ENCODE results near the gene PPRC1. TPM values are rescaled to one million over a fixed set of nuclear protein-coding genes. Genes with fewer than 3 reads are reported as not detected.

Gene PPRC1
- total RNA-seq, 1 donor from 2014 or later: 70.4 TPM

DNA sequence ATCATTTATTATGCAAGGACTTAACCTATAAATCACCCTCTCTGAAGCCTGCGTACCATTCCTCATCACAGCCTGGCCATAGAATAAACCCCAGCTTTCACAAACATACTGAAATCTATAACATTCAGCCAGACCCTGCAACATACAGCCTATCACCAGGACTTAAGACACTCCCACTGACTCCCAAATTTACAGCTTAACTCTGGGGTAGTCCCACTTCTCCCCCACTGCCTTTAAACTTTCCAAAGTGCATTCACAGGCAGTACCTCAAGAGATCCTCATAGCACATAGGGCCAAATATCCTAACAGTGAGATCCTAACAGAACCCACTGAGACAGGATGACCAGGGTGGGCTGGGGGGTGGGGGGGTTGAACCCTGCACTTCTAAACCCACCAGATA, 16.2 kb upstream of the PPRC1 start:
- intact Hi-C loops (cut with micrococcal nuclease): loop anchor here (5.0 kb wide), 3 partner anchors 49 to 386 kb away; partner anchors contain the start of genes ACTR1A, HPS6 and SUFU

GRCh38 chr10:102117391-102118159, 15.3 kb upstream of the PPRC1 start:
- intact Hi-C loops (cut with micrococcal nuclease): loop anchor here (5.0 kb wide), 3 partner anchors 50 to 385 kb away; partner anchors contain the start of genes ACTR1A, HPS6 and SUFU

DNA sequence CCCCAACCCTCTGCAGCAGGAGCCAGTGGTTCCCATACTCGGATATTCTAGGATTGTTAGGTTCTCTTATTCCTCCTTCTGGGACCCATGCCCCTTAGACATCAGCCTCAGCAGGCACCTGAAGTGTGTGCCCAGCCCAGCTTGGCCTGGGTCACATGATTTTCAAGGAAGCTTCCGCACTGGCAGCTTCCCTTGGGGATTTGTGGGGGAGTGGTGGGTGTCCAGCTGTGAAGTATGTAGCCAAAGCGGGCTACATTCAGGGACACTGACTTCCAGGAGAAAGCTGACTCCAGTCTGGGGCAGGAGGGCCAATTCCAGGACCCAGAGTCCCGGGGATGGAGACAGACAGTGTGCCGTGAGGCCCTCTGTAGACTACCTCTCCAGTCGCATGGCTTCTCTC, 14.0 kb upstream of the PPRC1 start:
- intact Hi-C loops (cut with micrococcal nuclease): loop anchor here (5.0 kb wide), 3 partner anchors 52 to 383 kb away; partner anchors contain the start of genes ACTR1A, HPS6 and SUFU

DNA sequence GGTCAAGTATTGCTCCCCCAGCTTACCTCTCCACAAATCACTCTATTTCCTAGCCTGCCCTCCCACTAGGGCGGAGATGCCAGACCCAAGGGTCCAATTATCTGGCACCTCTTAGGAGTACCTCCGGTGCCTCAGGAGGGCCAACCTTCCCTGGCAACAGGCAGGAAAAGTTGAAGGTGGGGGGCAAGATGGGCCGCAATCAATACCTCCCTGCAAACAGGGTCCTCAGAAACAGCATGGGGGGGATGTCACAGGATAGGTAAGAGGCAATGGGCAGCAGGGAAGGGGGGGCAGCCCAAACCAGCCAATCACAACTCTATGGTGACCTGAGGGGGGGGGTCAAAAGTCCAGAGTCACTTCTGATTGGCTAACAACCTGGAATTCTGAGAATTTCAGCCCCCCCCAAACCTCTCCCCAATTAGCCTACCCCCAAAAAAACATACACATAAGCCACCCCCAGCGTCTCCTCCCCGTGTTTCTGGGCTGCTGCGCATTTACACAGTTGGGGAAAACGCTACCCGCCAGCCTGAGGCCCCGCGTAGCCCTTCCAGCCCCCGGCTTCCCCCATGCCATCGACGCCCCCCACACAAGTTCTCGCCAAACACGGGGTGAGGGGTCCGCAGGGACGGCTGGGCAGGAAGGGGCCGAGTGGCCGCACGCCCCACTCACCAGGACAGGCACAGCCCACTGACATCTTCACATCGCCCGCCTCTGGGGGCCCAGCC, 13.3 kb upstream of the PPRC1 start:
- intact Hi-C loops (cut with micrococcal nuclease): loop anchor here (1.0 to 5.0 kb wide), 5 partner anchors 13 to 383 kb away; partner anchors contain the start of genes ACTR1A, HPS6, NOLC1 and SUFU

DNA sequence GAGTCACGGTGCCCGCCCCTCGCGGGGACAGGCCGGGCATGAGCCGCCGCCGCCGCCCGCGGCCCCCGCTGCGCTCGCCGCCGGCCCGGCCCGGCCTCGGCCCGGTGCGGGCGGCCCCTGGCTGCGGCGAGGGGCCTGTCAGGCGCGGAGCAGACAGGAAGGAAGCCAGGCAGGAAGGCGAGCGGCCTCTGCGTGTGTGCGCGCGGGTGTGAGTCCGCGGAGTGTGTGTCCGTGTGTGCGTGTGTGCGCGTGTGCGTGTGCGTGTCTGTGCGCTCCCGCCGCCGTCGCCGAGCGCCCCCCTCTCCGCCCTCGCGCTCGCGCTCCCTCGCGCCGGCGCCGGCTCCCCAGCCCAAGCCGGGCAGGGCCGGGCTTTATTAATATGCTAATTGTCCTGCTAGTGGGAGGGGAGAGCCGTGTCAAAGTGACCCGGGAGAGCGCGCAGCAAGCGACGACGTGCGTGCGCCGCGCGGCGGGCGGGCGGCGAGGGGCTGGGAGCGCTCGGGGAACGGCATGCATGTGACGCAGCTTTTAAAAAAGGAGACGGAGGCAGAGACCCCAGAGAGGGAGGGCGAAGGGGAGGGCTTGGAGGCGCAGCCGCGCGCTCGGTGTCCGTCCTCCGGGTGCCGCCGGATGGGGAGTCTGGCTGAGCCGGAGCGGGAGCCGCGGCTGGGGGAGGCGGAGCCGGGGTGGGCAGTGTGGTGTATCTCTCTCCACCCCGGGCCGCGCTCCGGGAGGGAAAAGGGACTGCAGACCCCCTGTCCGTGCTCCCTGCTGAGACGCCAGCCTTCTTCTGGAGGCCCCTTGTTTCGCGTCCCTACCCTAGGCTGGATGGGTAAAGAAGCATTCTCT, 12.5 kb upstream of the PPRC1 start, which contains the start of gene LDB1:
Gene LDB1, minus strand, starts transcription at position 227 of the 849 bp plus-strand sequence. CDS start 258 bp downstream, outside the sequence.
- intact Hi-C loops (cut with micrococcal nuclease): loop anchor here (1.0 kb wide), 2 partner anchors 12 to 32 kb away; partner anchors contain the start of gene NOLC1

DNA sequence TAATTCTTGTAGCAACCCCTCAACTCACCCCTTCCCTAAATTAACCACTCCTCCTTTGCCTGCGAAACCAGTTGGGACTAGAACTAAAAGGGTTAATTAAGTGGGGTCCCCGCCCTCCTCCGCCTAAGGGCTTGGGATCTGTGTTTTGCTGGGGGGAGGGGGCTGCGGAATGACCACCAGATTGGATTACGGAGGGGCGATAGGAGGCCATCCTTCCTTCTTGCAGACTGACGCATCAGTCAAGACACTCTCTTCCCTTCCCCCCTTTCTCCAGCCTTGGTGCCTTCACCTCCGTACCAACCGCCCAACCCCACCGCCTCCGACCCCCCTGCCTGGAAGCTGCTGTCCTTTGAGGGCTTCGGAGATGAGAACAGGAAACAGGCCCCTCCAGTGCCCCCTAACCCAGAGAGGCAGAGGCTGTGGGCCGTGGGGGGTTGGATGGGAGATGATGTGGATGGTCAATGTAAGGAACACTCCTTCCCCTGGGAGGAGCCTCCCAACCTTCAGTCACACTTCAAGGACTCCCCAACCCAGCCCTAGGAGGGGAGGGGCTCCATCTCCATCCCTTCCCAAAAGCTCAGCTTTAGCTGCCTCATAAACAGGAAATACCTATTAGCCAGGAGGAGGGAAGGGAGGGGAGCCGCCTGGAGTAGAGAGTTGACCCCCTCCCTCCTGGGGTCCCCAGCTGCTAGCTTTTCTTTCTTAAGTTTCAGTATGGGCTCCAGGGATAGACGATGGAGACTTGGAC, 11.7 kb upstream of the PPRC1 start:
- intact Hi-C loops (cut with micrococcal nuclease): loop anchor here (1.0 kb wide), 2 partner anchors 11 to 31 kb away; partner anchors contain the start of gene NOLC1

- intact Hi-C loops (cut with micrococcal nuclease): no loop called here
Measured at GRCh38 chr10:102121739-102122372, 11.0 kb upstream of the PPRC1 start.

GRCh38 chr10:102122450-102122849, 10.4 kb upstream of the PPRC1 start:
- intact Hi-C loops (cut with micrococcal nuclease): no loop called here

DNA sequence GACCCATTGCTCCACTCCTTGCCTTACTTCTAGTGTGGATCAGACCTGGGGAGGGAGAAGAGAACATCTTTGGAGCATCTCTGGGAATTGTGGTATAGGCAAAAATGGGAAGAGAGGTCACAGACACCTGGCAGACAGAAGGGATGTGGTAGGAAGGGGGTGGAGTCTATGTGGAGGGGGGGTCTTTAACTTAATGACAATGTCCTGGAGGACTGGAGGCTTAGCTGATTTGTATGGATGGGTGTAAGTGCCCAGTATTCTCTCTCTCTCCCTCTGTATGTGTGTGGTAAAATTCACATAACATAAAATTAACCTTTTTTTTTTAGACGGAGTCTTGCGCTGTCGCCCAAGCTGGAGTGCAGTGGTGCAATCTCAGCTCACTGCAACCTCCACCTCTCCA, 9.6 kb upstream of the PPRC1 start:
- intact Hi-C loops (cut with micrococcal nuclease): no loop called here

DNA sequence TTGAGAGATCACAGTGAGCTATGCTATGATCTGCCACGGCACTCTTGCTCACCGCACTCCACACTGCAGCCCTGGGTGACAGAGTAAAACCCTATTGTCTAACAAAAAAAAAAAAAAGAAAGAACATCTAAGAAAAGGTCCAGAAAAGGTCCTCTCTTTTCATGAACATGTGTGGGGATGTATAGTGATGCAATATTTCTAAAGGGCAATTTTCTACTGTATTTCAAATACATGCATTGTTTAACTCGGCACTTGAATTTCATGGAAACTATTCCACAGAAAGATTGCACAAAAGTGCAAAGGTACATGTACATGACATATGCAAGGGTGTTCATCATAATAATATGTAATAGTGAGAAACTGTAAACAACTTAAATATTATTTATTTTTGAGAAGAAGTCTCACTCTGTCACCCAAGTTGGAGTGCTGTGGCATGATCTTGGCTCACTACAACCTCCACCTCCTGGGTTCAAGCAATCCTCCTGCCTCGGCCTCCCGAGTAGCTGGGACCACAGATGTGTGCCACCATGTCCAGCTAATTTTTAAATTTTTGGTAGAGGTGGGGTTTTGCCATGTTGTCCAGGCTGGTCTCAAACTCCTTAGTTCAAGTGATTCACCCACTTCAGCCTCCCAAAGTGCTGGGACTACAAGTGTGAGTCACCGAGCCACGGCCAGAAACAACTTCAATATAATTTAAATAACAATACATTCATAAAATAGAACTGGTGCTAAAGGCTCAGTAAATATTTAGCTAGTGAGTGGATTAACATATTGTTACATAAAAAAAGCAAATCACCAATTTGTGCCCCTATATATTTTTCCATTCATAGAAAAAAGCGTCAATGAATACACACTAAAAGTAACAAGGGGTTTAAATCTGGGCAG, 1.3 kb upstream of the PPRC1 start:
- intact Hi-C loops (cut with micrococcal nuclease): loop anchor here (1.0 to 5.0 kb wide), 10 partner anchors 11 to 1061 kb away; partner anchors contain the start of genes ACTR1A, FBXL15, GBF1 and LDB1

GRCh38 chr10:102132193-102132562, 662 bp upstream of the PPRC1 start:
- intact Hi-C loops (cut with micrococcal nuclease): loop anchor here (1.0 to 5.0 kb wide), 10 partner anchors 12 to 1060 kb away; partner anchors contain the start of genes ACTR1A, FBXL15, GBF1 and LDB1

- intact Hi-C loops (cut with micrococcal nuclease): loop anchor here (2.0 to 5.0 kb wide), 3 partner anchors 289 to 1059 kb away; partner anchors contain the start of genes FBXL15 and NT5C2
Measured at GRCh38 chr10:102133373-102134195, 744 bp downstream of the PPRC1 start.

GRCh38 chr10:102134416-102134815, 1.6 kb downstream of the PPRC1 start:
- intact Hi-C loops (cut with micrococcal nuclease): loop anchor here (5.0 kb wide), 2 partner anchors 288 to 1058 kb away; partner anchors contain the start of genes FBXL15 and NT5C2

DNA sequence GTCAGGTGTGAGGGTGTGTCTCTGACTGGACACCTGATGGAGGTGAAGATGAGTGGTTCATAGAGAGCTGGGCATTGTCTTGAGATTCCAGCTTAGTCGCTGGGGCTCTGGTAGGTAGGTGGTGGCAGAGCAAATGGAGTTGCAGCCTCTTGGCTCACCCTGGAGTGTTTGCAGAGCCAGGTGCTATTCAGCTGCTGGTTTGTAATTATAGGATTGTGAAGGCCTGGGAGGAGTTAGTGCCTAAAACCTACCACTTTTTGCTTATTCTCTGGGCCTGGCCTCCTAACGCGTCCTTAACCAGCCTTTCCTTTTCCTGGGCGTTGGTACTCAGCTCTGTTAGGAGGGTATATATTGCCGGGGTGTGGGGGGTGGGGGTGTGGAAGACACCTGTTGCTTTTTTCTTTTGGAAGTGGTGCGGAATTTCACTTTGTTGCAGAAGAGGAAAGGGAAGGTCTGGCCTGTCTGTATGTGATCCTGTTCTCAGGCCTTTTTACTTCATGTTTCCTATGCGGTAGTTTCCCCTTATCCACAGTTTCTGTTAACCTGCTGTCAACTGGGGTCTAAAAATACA, 3.2 kb downstream of the PPRC1 start:
- intact Hi-C loops (cut with micrococcal nuclease): no loop called here

DNA sequence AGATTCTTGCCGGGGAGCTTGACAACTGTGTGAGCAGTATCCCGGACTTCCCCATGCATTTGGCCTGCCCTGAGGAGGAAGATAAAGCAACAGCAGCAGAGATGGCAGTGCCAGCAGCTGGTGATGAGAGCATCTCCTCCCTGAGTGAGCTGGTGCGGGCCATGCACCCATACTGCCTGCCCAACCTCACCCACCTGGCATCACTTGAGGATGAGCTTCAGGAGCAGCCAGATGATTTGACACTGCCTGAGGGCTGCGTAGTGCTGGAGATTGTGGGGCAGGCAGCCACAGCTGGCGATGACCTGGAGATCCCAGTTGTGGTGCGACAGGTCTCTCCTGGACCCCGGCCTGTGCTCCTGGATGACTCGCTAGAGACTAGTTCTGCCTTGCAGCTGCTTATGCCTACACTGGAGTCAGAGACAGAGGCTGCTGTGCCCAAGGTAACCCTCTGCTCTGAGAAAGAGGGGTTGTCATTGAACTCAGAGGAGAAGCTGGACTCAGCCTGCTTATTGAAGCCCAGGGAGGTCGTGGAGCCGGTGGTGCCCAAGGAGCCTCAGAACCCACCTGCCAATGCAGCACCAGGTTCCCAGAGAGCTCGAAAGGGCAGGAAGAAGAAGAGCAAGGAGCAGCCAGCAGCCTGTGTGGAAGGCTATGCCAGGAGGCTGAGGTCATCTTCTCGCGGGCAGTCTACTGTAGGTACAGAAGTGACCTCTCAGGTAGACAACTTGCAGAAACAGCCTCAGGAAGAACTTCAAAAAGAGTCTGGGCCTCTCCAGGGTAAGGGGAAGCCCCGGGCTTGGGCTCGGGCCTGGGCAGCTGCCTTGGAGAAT, 6.7 kb downstream of the PPRC1 start:
- intact Hi-C loops (cut with micrococcal nuclease): no loop called here

DNA sequence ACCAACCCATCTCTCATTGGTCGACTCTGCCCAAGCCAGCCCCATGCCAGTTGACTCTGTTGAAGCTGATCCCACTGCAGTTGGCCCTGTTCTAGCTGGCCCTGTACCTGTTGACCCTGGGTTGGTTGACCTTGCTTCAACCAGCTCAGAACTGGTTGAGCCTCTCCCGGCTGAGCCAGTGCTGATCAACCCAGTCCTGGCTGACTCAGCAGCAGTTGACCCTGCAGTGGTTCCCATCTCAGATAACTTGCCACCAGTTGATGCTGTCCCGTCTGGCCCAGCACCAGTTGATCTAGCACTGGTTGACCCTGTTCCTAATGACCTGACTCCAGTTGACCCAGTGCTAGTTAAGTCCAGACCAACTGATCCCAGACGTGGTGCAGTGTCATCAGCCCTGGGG, 7.4 kb downstream of the PPRC1 start:
- intact Hi-C loops (cut with micrococcal nuclease): no loop called here
